Mucosa of descending colon (tissue), 3 donors: Measurements from ENCODE around the gene DALRD3. TPM values are rescaled to one million over a fixed set of nuclear protein-coding genes. Genes with fewer than 3 reads are reported as not detected.

Experiments
- ATAC-seq: fragments of 200-7000 bp; cut with Tn5 transposase; one replicate; pipeline ENCODE4 v1.9.1; 2020; ENCODE audit warnings: mild to moderate bottlenecking, moderate library complexity
- DNase-seq, 3 donors: peaks; one replicate each; pipeline ENCODE4 v3.0.0-alpha.2; 2020
- H3K36me3 ChIP-seq: fragments of 200-600 bp; one replicate; pipeline ENCODE4 v1.8.0; 2021; ENCODE audit warnings: low read depth, mild to moderate bottlenecking
- H3K4me1 ChIP-seq: fragments of 200-600 bp; one replicate; pipeline ENCODE4 v1.8.0; 2021; ENCODE audit warnings: low read depth, mild to moderate bottlenecking
- H3K4me3 ChIP-seq: fragments of 200-600 bp; one replicate; pipeline ENCODE4 v1.8.0; 2021; ENCODE audit warnings: mild to moderate bottlenecking
- H3K9me3 ChIP-seq: fragments of 200-600 bp; one replicate; pipeline ENCODE4 v1.8.0; 2021; ENCODE audit warnings: mild to moderate bottlenecking
- intact Hi-C, 2 donors: fragments of 100-400 bp; cut with DNase I in 1 of 2; cut with micrococcal nuclease in 1 of 2; formaldehyde crosslinking; loops; one replicate each; pipeline versions ENCODE4 v1.11.0 to v1.11.1; 2022; cut with DNase I, micrococcal nuclease
- total RNA-seq, 3 donors: library from RNA; stranded (reverse); fragmentation: NEBNext Ultra II Directional in 2 of 3; extraction: Animal tissue kit (Norgen Biotek cat#: 25700) in 2 of 3; gene quantifications; one replicate each; pipeline versions ENCODE4 v1.2.1 to v1.2.4, GENCODE V29; 2021 to 2023
- TF ChIP-seq, protein P1 (sequence below): fragments of 200-600 bp; IDR thresholded peaks from one replicate; pipeline ENCODE4 v1.8.0; 2022; ENCODE audit warnings: antibody characterized with exemption, mild to moderate bottlenecking
- donor health status: DM: no; HTN: no; CAD: no; lungs with moderate emphysema.
- donor health status: DM: no; HTN: no; CAD: no.
- donor health status: DM: no; HTN: yes; CAD: no.

DALRD3 gene
- total RNA-seq, 3 donors from 2014 or later, result 16.7 to 32.7 (median 18.9) TPM

- peak overlapping the region; percentile 63 for H3K4me3 ChIP-seq
- no peaks in the 10 kb centered on the region for H3K9me3 ChIP-seq
- DNase-seq, result peak; percentile 100
- peaks cover 40% of the 10 kb centered on the region for H3K4me1 ChIP-seq
- intact Hi-C loops, result no loop called here
- peak; percentile 81 for ATAC-seq
- H3K36me3 ChIP-seq, result peaks cover 8% of the 10 kb centered on the region
- TF ChIP-seq, protein P1, sequence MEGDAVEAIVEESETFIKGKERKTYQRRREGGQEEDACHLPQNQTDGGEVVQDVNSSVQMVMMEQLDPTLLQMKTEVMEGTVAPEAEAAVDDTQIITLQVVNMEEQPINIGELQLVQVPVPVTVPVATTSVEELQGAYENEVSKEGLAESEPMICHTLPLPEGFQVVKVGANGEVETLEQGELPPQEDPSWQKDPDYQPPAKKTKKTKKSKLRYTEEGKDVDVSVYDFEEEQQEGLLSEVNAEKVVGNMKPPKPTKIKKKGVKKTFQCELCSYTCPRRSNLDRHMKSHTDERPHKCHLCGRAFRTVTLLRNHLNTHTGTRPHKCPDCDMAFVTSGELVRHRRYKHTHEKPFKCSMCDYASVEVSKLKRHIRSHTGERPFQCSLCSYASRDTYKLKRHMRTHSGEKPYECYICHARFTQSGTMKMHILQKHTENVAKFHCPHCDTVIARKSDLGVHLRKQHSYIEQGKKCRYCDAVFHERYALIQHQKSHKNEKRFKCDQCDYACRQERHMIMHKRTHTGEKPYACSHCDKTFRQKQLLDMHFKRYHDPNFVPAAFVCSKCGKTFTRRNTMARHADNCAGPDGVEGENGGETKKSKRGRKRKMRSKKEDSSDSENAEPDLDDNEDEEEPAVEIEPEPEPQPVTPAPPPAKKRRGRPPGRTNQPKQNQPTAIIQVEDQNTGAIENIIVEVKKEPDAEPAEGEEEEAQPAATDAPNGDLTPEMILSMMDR, result no peak
Measured at GRCh38 chr3:49021213-49021812, 2.9 kb upstream of the DALRD3 start.

DNA sequence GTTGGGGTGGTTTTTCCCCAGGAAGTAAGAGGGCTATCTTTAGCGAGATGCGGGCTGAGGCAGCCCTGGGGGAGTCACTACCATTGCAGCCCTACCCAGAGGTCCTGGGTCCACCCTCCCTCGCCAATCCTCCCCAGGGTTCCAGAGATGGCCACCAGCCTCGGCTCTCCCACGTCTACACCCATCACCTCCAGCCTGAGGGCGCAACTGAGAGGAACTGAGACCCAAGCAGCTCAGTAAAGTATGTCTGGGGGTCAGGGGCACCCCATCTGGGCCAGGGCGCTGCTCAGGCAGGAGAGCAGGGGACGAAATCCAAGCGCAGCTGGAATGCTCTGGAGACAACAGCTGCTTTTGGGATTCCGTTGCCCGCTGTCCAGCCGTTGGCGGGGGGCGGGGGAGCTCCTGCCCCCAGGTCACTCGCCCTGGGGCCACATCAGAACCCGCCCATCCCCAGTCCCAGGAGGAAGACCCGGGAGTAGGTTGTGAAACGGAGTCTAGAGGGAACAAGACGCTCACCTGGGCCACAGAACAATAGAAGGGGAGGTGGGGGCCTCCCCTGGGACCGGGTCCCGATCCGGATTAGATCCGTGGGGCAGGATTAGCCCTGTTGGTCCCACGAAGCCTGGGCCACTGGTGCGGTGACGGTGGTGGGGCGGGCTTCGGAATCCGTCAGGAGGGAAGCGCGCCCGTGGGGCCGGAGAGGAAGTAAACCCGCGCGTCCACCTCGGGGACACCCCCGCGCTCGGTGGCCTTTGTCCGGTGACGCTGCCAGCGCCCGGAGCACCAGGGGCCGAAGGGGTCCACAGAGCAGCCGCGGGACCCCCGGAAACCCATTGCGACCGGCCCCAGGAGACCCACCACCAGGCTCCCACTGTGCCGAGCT, 2.2 kb upstream of the DALRD3 start:
- H3K9me3 ChIP-seq, result no peaks in the 10 kb centered on the region
- DNase-seq, result peak; percentile 68 to 88 (median 82)
- peaks cover 8% of the 10 kb centered on the region for H3K36me3 ChIP-seq
- ATAC-seq, result peak; percentile 34
- peak overlapping the region; percentile 63 for H3K4me3 ChIP-seq
- intact Hi-C loops, result no loop called here
- TF ChIP-seq, protein P1, result no peak
- peaks cover 40% of the 10 kb centered on the region for H3K4me1 ChIP-seq

DNA sequence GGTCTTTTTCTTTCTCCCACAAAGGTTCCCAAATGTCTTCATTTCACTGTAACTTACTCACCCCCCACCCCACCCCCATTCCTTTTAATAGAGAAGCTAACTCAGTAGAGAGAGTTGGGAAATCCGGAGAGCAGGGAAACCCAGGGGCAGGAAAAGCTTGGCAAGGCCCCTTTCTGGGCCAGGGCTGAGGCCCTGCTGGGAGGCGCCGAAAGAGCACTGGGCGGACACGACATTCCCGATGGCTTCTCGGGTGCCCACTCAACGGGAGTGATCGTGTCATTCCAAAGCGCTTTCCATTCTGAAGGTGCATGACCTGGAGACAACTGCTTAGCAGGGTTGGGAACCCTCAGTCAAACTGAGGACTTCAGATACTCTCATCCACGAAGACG, 1.6 kb upstream of the DALRD3 start:
- no peak for ATAC-seq
- TF ChIP-seq, protein P1, result no peak
- H3K9me3 ChIP-seq, result no peaks in the 10 kb centered on the region
- intact Hi-C loops, result no loop called here
- peaks cover 40% of the 10 kb centered on the region for H3K4me1 ChIP-seq
- no peak overlapping the region for H3K4me3 ChIP-seq
- peak in 1 of 3 donors; percentile 46 for DNase-seq
- H3K36me3 ChIP-seq, result peaks cover 10% of the 10 kb centered on the region

GRCh38 chr3:49018707-49019006, 277 bp upstream of the DALRD3 start:
- ATAC-seq (no peak), DNase-seq (no peak)
- intact Hi-C loops, result no loop called here
- no peaks in the 10 kb centered on the region for H3K9me3 ChIP-seq
- H3K36me3 ChIP-seq, result peaks cover 4% of the 10 kb centered on the region
- peaks cover 35% of the 10 kb centered on the region for H3K4me1 ChIP-seq
- TF ChIP-seq, protein P1, result no peak
- H3K4me3 ChIP-seq, result peak overlapping the region; percentile 60

GRCh38 chr3:49017229-49017970, 980 bp downstream of the DALRD3 start:
- Histone ChIP-seq H3K36me3 (peaks cover 4% of the 10 kb centered on the region), H3K4me3 (peak overlapping the region; percentile 60), H3K4me1 (peaks cover 24% of the 10 kb centered on the region), H3K9me3 (no peaks in the 10 kb centered on the region)
- ATAC-seq, result peak; percentile 11
- intact Hi-C loops, result no loop called here
- DNase-seq, result peak; percentile 71 to 81 (median 79)
- TF ChIP-seq, protein P1, result no peak
